ENCODE data around the gene TMEM229B.

- TF ChIP-seq, protein P1, sequence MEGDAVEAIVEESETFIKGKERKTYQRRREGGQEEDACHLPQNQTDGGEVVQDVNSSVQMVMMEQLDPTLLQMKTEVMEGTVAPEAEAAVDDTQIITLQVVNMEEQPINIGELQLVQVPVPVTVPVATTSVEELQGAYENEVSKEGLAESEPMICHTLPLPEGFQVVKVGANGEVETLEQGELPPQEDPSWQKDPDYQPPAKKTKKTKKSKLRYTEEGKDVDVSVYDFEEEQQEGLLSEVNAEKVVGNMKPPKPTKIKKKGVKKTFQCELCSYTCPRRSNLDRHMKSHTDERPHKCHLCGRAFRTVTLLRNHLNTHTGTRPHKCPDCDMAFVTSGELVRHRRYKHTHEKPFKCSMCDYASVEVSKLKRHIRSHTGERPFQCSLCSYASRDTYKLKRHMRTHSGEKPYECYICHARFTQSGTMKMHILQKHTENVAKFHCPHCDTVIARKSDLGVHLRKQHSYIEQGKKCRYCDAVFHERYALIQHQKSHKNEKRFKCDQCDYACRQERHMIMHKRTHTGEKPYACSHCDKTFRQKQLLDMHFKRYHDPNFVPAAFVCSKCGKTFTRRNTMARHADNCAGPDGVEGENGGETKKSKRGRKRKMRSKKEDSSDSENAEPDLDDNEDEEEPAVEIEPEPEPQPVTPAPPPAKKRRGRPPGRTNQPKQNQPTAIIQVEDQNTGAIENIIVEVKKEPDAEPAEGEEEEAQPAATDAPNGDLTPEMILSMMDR (IDR thresholded peaks at IDR 0.05) = no peak
- no peak for TF ChIP-seq POLR2AphosphoS5 (IDR thresholded peaks at IDR 0.05; ENCODE audit: insufficient read depth in 1 of 2, low read depth in 1 of 2)
- TF ChIP-seq POLR2A (IDR thresholded peaks at IDR 0.05) = no peak
Observed at GRCh38 chr14:67487937-67488893, at the start of gene TMEM229B.

Data from vagina (tissue), 2 donors.